Astrocyte of the cerebellum (primary cell): ENCODE data around the gene PARP12.

ENCODE experiments used
- DNase-seq: peaks from one replicate; pipeline ENCODE4 v3.0.0-alpha.2; 2011; ENCODE audit warnings: low read depth
- H3K4me3 ChIP-seq: 2 replicates; pipeline ENCODE4 v1.5.1; 2011; ENCODE audit warnings: mild to moderate bottlenecking, low read depth, low read length, moderate library complexity
- CTCF ChIP-seq: IDR thresholded peaks from 2 replicates; pipeline ENCODE4 v1.5.1; 2012; ENCODE audit warnings: low read length, low read depth, moderate library complexity, mild to moderate bottlenecking; ENCODE audit errors: missing control alignments
- in situ Hi-C: cut with HindIII; loops from 2 replicates; pipeline ENCODE4 v1.10.0; 2017; ENCODE audit warnings: low sequenced_read_pairs

PARP12 gene

DNA sequence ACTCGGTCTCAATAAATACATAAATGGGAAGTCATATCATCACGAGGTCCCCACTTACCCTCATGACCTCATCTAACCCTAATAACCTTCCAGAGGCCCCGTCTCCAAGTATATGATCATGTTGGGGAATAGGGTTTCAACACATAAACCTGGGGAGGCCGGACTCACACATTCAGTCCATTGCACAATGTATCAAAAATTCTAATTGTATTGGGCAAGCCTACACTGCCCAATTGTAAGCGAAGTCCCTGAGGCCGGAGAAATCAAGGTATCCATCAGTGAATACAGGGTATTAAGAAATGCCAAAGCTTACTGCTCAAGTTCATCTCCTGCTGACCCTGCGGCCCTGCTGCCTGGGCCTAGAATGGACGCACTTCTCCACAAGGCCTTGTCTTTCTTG is 69.6 kb downstream of the PARP12 start:
- no peak for TF ChIP-seq CTCF
- no peak overlapping the region for H3K4me3 ChIP-seq
- in situ Hi-C loops: no loop called here
- no peak for DNase-seq

DNA sequence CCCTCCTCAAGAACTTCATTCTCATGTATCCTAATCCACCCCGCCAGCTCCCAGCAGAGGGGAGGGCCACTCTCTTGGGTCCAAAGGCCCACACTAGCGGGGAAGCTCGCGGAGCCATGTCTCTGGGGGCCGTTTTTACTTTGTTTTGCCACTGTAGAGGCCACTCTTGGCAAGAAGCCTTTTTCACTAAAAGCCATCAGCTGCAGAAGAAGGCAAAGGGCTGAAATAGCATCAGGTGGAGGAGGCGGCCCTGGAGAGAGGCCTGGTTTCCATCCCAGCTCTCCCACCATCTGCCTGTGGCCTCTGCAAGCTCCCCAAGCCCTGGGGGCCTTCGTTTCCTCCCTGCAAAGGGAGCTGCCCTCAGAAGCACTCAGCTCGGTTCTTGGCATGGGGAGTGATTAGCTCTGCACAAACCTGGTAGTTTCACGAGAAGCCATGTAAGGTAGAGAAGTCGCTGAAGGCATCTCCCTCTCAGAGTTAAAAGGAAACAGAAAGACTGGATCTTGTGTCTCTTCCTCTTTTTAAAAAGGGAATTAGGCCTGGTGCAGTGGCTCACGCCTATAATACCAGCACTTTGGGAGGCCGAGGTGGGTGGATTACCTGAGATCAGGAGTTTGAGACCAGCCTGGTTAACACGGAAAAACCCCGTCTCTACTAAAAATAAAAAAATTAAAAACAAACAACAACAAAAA is 70.3 kb downstream of the PARP12 start:
- in situ Hi-C loops: no loop called here
- no peak overlapping the region for H3K4me3 ChIP-seq
- no peak for TF ChIP-seq CTCF
- no peak for DNase-seq

GRCh38 chr7:139991911-139992310 is 70.8 kb downstream of the PARP12 start:
- DNase-seq: no peak
- in situ Hi-C loops: no loop called here
- TF ChIP-seq CTCF: no peak
- no peak overlapping the region for H3K4me3 ChIP-seq

DNA sequence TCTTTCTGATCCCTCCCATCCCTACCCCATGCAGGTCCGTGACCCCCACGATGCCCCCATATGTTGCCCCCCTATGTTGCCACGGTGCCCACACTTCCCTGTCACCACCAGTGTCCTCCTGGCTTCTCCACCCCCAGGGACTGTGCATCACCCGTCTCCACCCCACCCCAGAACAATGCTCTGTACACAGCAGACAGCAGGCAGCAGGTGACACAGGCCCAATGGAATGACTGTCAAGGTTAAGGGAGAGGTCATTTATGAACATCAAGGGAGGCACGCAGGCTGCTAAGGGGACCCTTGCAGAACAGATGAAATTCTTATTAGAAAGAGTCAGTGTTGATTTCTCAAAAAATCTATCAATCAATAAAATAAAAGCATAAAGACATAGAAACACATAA is 71.5 kb downstream of the PARP12 start:
- in situ Hi-C loops: no loop called here
- H3K4me3 ChIP-seq: no peak overlapping the region
- TF ChIP-seq CTCF: no peak
- DNase-seq: no peak

GRCh38 chr7:139990571-139991268 is 72.0 kb downstream of the PARP12 start:
- in situ Hi-C loops: no loop called here
- no peak for DNase-seq
- H3K4me3 ChIP-seq: no peak overlapping the region
- no peak for TF ChIP-seq CTCF

DNA sequence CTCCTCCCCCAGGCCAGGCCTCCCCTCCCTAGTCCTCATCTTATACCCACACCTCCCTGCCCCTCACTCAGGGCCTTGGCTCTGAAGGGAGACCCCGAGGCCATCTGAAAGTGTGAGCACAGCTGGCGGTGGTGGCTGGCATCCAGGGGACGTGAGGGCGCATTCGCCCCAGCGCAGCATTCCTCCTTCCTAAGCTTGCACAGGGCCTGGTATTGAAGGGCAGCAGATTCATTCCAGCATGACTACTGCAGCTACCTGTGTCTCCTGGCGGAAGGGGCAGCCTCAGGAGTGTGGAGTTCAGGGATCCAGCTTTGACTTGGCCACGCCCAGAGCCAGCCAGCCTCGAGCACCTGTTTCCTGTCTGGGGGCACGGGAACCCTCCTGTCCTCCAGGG is 72.6 kb downstream of the PARP12 start:
- no peak for DNase-seq
- in situ Hi-C loops: no loop called here
- TF ChIP-seq CTCF: no peak

More for the DNA sequence above, 72.6 kb downstream of the PARP12 start:
- no peak overlapping the region for H3K4me3 ChIP-seq
